NCI-H2196 (cell line): ENCODE data around the gene OR1J2.

Experiments
- DNase-seq: peaks from one replicate; lab custom pipeline; 2025; ENCODE audit not compliant: unreplicated experiment; lab: John Stamatoyannopoulos, UW

The OR1J2 gene

GRCh38 chr9:122546196-122546595, 35.6 kb downstream of the OR1J2 start:
- no peak for DNase-seq

- no peak for DNase-seq
These were observed 40.8 kb downstream of the OR1J2 start for GRCh38 chr9:122551371-122551770.

- DNase-seq, result no peak
These were observed 42.2 kb downstream of the OR1J2 start, which contains the start of gene OR1N2 for GRCh38 chr9:122552812-122553211. OR1N2 (plus strand) TSS chr9:122553112; CDS start chr9:122553212, 100 bp downstream.
